BE2C (cell line): ENCODE measurements around the gene TRIM65.
A peak's percentile ranks its signal among the peaks of the same experiment; 100 is the strongest.

Experiments used
- DNase-seq: peaks from one replicate; pipeline ENCODE4 v3.0.0-alpha.2; 2020
- H3K27me3 ChIP-seq: fragments of 250-450 bp; sonication (Bioruptor Pico); 2 replicates; pipeline ENCODE4 v1.5.1; 2020; ENCODE audit warnings: mild to moderate bottlenecking
- H3K36me3 ChIP-seq: fragments of 250-450 bp; sonication (Bioruptor Pico); 2 replicates; pipeline ENCODE4 v1.5.1; 2020; ENCODE audit warnings: mild to moderate bottlenecking
- H3K4me1 ChIP-seq: fragments of 250-450 bp; sonication (Bioruptor Pico); 2 replicates; pipeline ENCODE4 v1.5.1; 2020
- H3K4me3 ChIP-seq: 2 replicates; pipeline ENCODE4 v1.5.1; 2011; ENCODE audit warnings: low read depth, low read length
- H3K9me3 ChIP-seq: fragments of 250-450 bp; sonication (Bioruptor Pico); 2 replicates; pipeline ENCODE4 v1.5.1; 2020
- CTCF ChIP-seq: IDR thresholded peaks from 2 replicates; pipeline ENCODE4 v1.5.1; 2012; ENCODE audit warnings: mild to moderate bottlenecking, low read depth, low read length

The TRIM65 gene

GRCh38 chr17:75880266-75880665 is 16.5 kb downstream of the TRIM65 start:
- DNase-seq = no peak
- Histone ChIP-seq H3K36me3 (no peaks in the 10 kb centered on the region), H3K4me3 (no peak overlapping the region), H3K4me1 (peaks cover 9% of the 10 kb centered on the region), H3K9me3 (no peaks in the 10 kb centered on the region), H3K27me3 (peaks cover 15% of the 10 kb centered on the region)
- TF ChIP-seq CTCF = no peak

- no peak for TF ChIP-seq CTCF
- peaks cover 9% of the 10 kb centered on the region for H3K4me1 ChIP-seq
- peak within 1 kb of the TSS; percentile 72 for H3K4me3 ChIP-seq
- DNase-seq = no peak
- no peaks in the 10 kb centered on the region for H3K9me3 ChIP-seq
- no peaks in the 10 kb centered on the region for H3K36me3 ChIP-seq
- H3K27me3 ChIP-seq = peaks cover 15% of the 10 kb centered on the region
Observed at GRCh38 chr17:75878174-75878998, 18.4 kb downstream of the TRIM65 start, which contains the start of gene TRIM47. TSS of gene TRIM47 (minus strand) at chr17:75878581. CDS start at chr17:75878548, 33 bp downstream.

GRCh38 chr17:75877752-75878173 is 19.0 kb downstream of the TRIM65 start:
- TF ChIP-seq CTCF = peak; percentile 33
- Histone ChIP-seq H3K27me3 (peaks cover 15% of the 10 kb centered on the region), H3K4me3 (peak overlapping the region; percentile 72), H3K36me3 (no peaks in the 10 kb centered on the region), H3K4me1 (peaks cover 9% of the 10 kb centered on the region), H3K9me3 (no peaks in the 10 kb centered on the region)
- peak; percentile 86 for DNase-seq

- Histone ChIP-seq H3K36me3 (no peaks in the 10 kb centered on the region), H3K27me3 (peaks cover 15% of the 10 kb centered on the region), H3K4me1 (peaks cover 9% of the 10 kb centered on the region), H3K4me3 (peak overlapping the region; percentile 72), H3K9me3 (no peaks in the 10 kb centered on the region)
- no peak for TF ChIP-seq CTCF
- peak; percentile 75 for DNase-seq
Observed at GRCh38 chr17:75876938-75877751, 19.6 kb downstream of the TRIM65 start.

GRCh38 chr17:75876190-75876937 is 20.4 kb downstream of the TRIM65 start:
- peak; percentile 39; the same call in 1 of the 2 replicates for TF ChIP-seq CTCF
- Histone ChIP-seq H3K36me3 (no peaks in the 10 kb centered on the region), H3K4me3 (peak overlapping the region; percentile 72), H3K9me3 (no peaks in the 10 kb centered on the region), H3K27me3 (peaks cover 15% of the 10 kb centered on the region), H3K4me1 (peaks cover 9% of the 10 kb centered on the region)
- no peak for DNase-seq
